PC-9 (cell line): ENCODE measurements around the gene HOXD4.

Experiments
- CTCF ChIP-seq: fragments of 200-600 bp; sonication (generic); conservative IDR thresholded peaks from 2 replicates; pipeline ENCODE4 v1.6.1; 2017; ENCODE audit warnings: mixed run types, antibody characterized with exemption, mild to moderate bottlenecking, moderate library complexity
- EZH2 ChIP-seq: fragments of 200-600 bp; sonication (generic); IDR thresholded peaks from 2 replicates; pipeline ENCODE4 v1.8.0; 2017; ENCODE audit warnings: antibody characterized with exemption, low read depth

- TF ChIP-seq CTCF (no peak), EZH2 (no peak)
These were observed 1.2 kb downstream of the HOXD4 start for GRCh38 chr2:176152350-176153181.
